ENCODE data around the gene CLMN. TPM values are rescaled to one million over a fixed set of nuclear protein-coding genes. Genes with fewer than 3 reads are reported as not detected.

Gene CLMN
- total and polyA plus RNA-seq, 2 donors (not counting 1 experiment from before 2014, with no cell fraction given), result 9.6 to 51.5 TPM

- H3K4me2 ChIP-seq (replicated peaks; ENCODE audit: low read depth, low read length, poor library complexity, severe bottlenecking), result no peak overlapping the region
- H3K79me2 ChIP-seq (ENCODE audit: control insufficient read depth, insufficient read depth, low read length), result peaks cover 7% of the 10 kb centered on the region
- no peak overlapping the region for H3K4me3 ChIP-seq (ENCODE audit: control extremely low read depth in 1 of 5, extremely low read depth in 1 of 5, insufficient read depth in 1 of 5, low read depth in 2 of 5, low read length in 4 of 5)
- POLR2A ChIA-PET, result no interaction called here
- Mint-ChIP-seq H3K27ac (no peak overlapping the region), H3K27me3 (no peaks in the 10 kb centered on the region), H3K4me3 (no peak overlapping the region), H3K9me3 (ENCODE audit: insufficient read depth) (no peaks in the 10 kb centered on the region), H3K4me1 (peaks cover 69% of the 10 kb centered on the region)
- no peak for TF ChIP-seq CTCF (IDR thresholded peaks at IDR 0.05)
- no peak for TF ChIP-seq EZH2 (IDR thresholded peaks at IDR 0.05; ENCODE audit: borderline replicate concordance, insufficient read depth, low read depth, low read length, poor library complexity, severe bottlenecking)
- H3K9me3 ChIP-seq (ENCODE audit: control extremely low read depth in 1 of 3, control insufficient read depth in 2 of 3, insufficient read depth in 1 of 3, low read length in 2 of 3), result peaks cover 0 to 5% (median 0%) of the 10 kb centered on the region in 3 donors
- WGBS (ENCODE audit: insufficient coverage), result 90% methylated on average over 6 of the region's 6 CpGs
- no peaks in the 10 kb centered on the region for H3K27me3 ChIP-seq (replicated peaks in 1 of 4; ENCODE audit: control extremely low read depth in 1 of 4, control insufficient read depth in 3 of 4, insufficient read depth in 4 of 4, low read length in 3 of 4)
- no peaks in the 10 kb centered on the region for H3K36me3 ChIP-seq (replicated peaks in 1 of 2; ENCODE audit: control extremely low read depth in 1 of 2, control insufficient read depth in 1 of 2, extremely low read depth in 1 of 2, insufficient read depth in 2 of 2, low read length in 1 of 2)
- ATAC-seq (ENCODE audit: low read depth) (no peak), DNase-seq (no peak)
- no peak overlapping the region for H2AFZ ChIP-seq (ENCODE audit: insufficient read depth, low read depth, low read length, poor library complexity, severe bottlenecking)
- CTCF ChIA-PET, result interaction anchor here (1.1 kb wide), 1 partner anchor 65 kb away, joined by 4 read pairs; no protein-coding TSS in a partner anchor
- no peak overlapping the region for H3K27ac ChIP-seq (ENCODE audit: low read length in 2 of 2)
- H3K9ac ChIP-seq (ENCODE audit: low read length), result no peak overlapping the region
- H3K4me1 ChIP-seq (ENCODE audit: control insufficient read depth in 2 of 2, insufficient read depth in 2 of 2, low read length in 2 of 2), result peaks cover 37 to 49% of the 10 kb centered on the region in 2 donors
- intact Hi-C loops (cut with micrococcal nuclease), result no loop called here
- H4K20me1 ChIP-seq (ENCODE audit: control insufficient read depth, insufficient read depth, low read length, poor library complexity, severe bottlenecking), result peaks cover 9% of the 10 kb centered on the region
Observed at GRCh38 chr14:95295600-95296376, 23.9 kb downstream of the CLMN start.
